CD4-positive, alpha-beta T cell treated with Interferon gamma for 1 hour (primary cell): Measurements from ENCODE around the gene ATF4.

Experiments
- DNase-seq: peaks from one replicate; pipeline ENCODE4 v3.0.0-alpha.2; 2020

ATF4 gene

GRCh38 chr22:39520226-39521105 lies at the start of gene ATF4:
TSS of gene ATF4 (plus strand) at chr22:39520562. CDS start at chr22:39521446, 884 bp downstream.
- no peak for DNase-seq

- DNase-seq = no peak
These were observed 48.8 kb upstream of the ATF4 start for GRCh38 chr22:39471381-39472141.

- DNase-seq = no peak
These were observed 47.5 kb upstream of the ATF4 start for GRCh38 chr22:39472570-39473556.

- no peak for DNase-seq
These were observed 46.5 kb upstream of the ATF4 start for GRCh38 chr22:39473851-39474250.

- DNase-seq = no peak
These were observed 45.8 kb upstream of the ATF4 start for GRCh38 chr22:39474351-39475111.

GRCh38 chr22:39475337-39475736 lies 45.0 kb upstream of the ATF4 start:
- no peak for DNase-seq

- DNase-seq = no peak
These were observed 44.5 kb upstream of the ATF4 start for GRCh38 chr22:39475902-39476301.

GRCh38 chr22:39476664-39477063 lies 43.7 kb upstream of the ATF4 start:
- no peak for DNase-seq

GRCh38 chr22:39477542-39477941 lies 42.8 kb upstream of the ATF4 start:
- DNase-seq = no peak

- DNase-seq = no peak
These were observed 41.9 kb upstream of the ATF4 start for GRCh38 chr22:39478441-39478850.

- no peak for DNase-seq
These were observed 41.1 kb upstream of the ATF4 start for GRCh38 chr22:39479254-39479653.

- DNase-seq = no peak
These were observed 39.8 kb upstream of the ATF4 start for GRCh38 chr22:39480557-39480956.

- DNase-seq = no peak
These were observed 39.3 kb upstream of the ATF4 start for GRCh38 chr22:39481054-39481453.

GRCh38 chr22:39481595-39481994 lies 38.8 kb upstream of the ATF4 start:
- DNase-seq = no peak

- no peak for DNase-seq
These were observed 37.6 kb upstream of the ATF4 start for GRCh38 chr22:39482768-39483167.

GRCh38 chr22:39486951-39487825 lies 33.2 kb upstream of the ATF4 start:
- no peak for DNase-seq

- no peak for DNase-seq
These were observed 32.4 kb upstream of the ATF4 start for GRCh38 chr22:39487826-39488520.

GRCh38 chr22:39488563-39489083 lies 31.7 kb upstream of the ATF4 start:
- DNase-seq = no peak

- DNase-seq = no peak
These were observed 31.0 kb upstream of the ATF4 start for GRCh38 chr22:39489094-39490068.
